CD4-positive, alpha-beta T cell (primary cell): ENCODE measurements around the gene RNF222. TPM values are rescaled to one million over a fixed set of nuclear protein-coding genes. Genes with fewer than 3 reads are reported as not detected.

ENCODE experiments used
- ATAC-seq: fragments of 200-7000 bp; cut with Tn5 transposase; one replicate; pipeline ENCODE4 v1.10.0; 2022; ENCODE audit warnings: mild to moderate bottlenecking; ENCODE audit not compliant: poor library complexity
- CTCF ChIA-PET: fragments of 350-600 bp; sonication (Branson Sonifier 250); formaldehyde crosslinking; loops from one replicate; lab custom pipeline; 2021; ENCODE audit warnings: antibody characterized with exemption, inconsistent platforms; lab: Charles Lee
- POLR2A ChIA-PET: fragments of 350-600 bp; sonication (Branson Sonifier 250); formaldehyde crosslinking; loops from one replicate; lab custom pipeline; 2021; ENCODE audit warnings: antibody characterized with exemption, inconsistent platforms; lab: Charles Lee
- DNase-seq, 14 experiments: peaks; one replicate each; pipeline ENCODE4 v3.0.0-alpha.2; 2013 to 2020; ENCODE audit warnings: mixed read lengths in 2 of 14
- H3K27ac ChIP-seq, 2 donors: one replicate each; pipeline versions ENCODE4 v1.5.1 to v1.7.0; 2013; ENCODE audit warnings: low read length in 2 of 2, low read depth in 1 of 2, mild to moderate bottlenecking in 1 of 2
- H3K27me3 ChIP-seq, 2 experiments: 1 replicate in 1 of 2; 2 replicates in 1 of 2; pipeline versions ENCODE4 v1.6.1 to v1.7.0; 2013; ENCODE audit warnings: low read length in 2 of 2, control low read depth in 1 of 2, mild to moderate bottlenecking in 1 of 2, moderate library complexity in 1 of 2; ENCODE audit not compliant: insufficient read depth in 2 of 2, control insufficient read depth in 1 of 2
- H3K36me3 ChIP-seq: one replicate; pipeline ENCODE4 v1.6.1; 2013; ENCODE audit warnings: low read length, control low read depth; ENCODE audit not compliant: insufficient read depth
- H3K4me1 ChIP-seq: one replicate; pipeline ENCODE4 v1.6.1; 2013; ENCODE audit warnings: low read length, control low read depth; ENCODE audit not compliant: insufficient read depth
- H3K4me3 ChIP-seq: one replicate; pipeline ENCODE4 v1.5.1; 2013; ENCODE audit warnings: mild to moderate bottlenecking, low read length, moderate library complexity
- H3K9me3 ChIP-seq, 2 experiments: 1 replicate in 1 of 2; 2 replicates in 1 of 2; pipeline versions ENCODE4 v1.6.1 to v1.7.0; 2013; ENCODE audit warnings: low read length in 2 of 2, mild to moderate bottlenecking in 2 of 2, control low read depth in 1 of 2, moderate library complexity in 1 of 2; ENCODE audit not compliant: control insufficient read depth in 1 of 2, insufficient read depth in 1 of 2
- H3K27ac Mint-ChIP-seq: one replicate; pipeline ENCODE4 v1.8.0; 2020; ENCODE audit warnings: mixed read lengths
- H3K27me3 Mint-ChIP-seq: one replicate; pipeline ENCODE4 v1.8.0; 2021; ENCODE audit warnings: mixed read lengths
- H3K36me3 Mint-ChIP-seq: one replicate; pipeline ENCODE4 v1.8.0; 2021; ENCODE audit warnings: low read depth, mixed read lengths
- H3K4me1 Mint-ChIP-seq: one replicate; pipeline ENCODE4 v1.8.0; 2021; ENCODE audit warnings: low read depth, mixed read lengths
- H3K4me3 Mint-ChIP-seq: one replicate; pipeline ENCODE4 v1.8.0; 2020; ENCODE audit warnings: mild to moderate bottlenecking, mixed read lengths
- H3K9me3 Mint-ChIP-seq: one replicate; pipeline ENCODE4 v1.8.0; 2020; ENCODE audit warnings: mixed read lengths
- intact Hi-C, 2 experiments: fragments of 100-400 bp; cut with DNase I in 1 of 2; cut with micrococcal nuclease in 1 of 2; formaldehyde crosslinking; loops; one replicate each; pipeline versions ENCODE4 v1.15.1 to v1.9.0; 2023 to 2025; cut with DNase I, micrococcal nuclease
- total RNA-seq, 174 experiments: library from RNA in 2 of 174; stranded (reverse) in 2 of 174; gene quantifications; one replicate each; pipeline ENCODE4 v1.2.3 and lab custom pipeline; 2021 to 2026
- TF ChIP-seq, protein P1 (sequence below): fragments of 200-600 bp; IDR thresholded peaks from one replicate; pipeline ENCODE4 v1.8.0; 2022; ENCODE audit warnings: antibody characterized with exemption, mild to moderate bottlenecking

Gene RNF222
- total RNA-seq, 2 experiments from 2014 or later: 1.2 TPM

- Histone ChIP-seq H3K9me3 (no peaks in the 10 kb centered on the region), H3K27ac (no peak overlapping the region), H3K27me3 (no peaks in the 10 kb centered on the region), H3K4me1 (no peaks in the 10 kb centered on the region), H3K4me3 (no peak overlapping the region), H3K36me3 (no peaks in the 10 kb centered on the region)
- ATAC-seq: no peak
- peaks cover 19% of the 10 kb centered on the region for H3K4me1 Mint-ChIP-seq
- H3K27me3 Mint-ChIP-seq: no peaks in the 10 kb centered on the region
- TF ChIP-seq, protein P1, sequence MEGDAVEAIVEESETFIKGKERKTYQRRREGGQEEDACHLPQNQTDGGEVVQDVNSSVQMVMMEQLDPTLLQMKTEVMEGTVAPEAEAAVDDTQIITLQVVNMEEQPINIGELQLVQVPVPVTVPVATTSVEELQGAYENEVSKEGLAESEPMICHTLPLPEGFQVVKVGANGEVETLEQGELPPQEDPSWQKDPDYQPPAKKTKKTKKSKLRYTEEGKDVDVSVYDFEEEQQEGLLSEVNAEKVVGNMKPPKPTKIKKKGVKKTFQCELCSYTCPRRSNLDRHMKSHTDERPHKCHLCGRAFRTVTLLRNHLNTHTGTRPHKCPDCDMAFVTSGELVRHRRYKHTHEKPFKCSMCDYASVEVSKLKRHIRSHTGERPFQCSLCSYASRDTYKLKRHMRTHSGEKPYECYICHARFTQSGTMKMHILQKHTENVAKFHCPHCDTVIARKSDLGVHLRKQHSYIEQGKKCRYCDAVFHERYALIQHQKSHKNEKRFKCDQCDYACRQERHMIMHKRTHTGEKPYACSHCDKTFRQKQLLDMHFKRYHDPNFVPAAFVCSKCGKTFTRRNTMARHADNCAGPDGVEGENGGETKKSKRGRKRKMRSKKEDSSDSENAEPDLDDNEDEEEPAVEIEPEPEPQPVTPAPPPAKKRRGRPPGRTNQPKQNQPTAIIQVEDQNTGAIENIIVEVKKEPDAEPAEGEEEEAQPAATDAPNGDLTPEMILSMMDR: no peak
- no peaks in the 10 kb centered on the region for H3K9me3 Mint-ChIP-seq
- no peak for DNase-seq
- H3K27ac Mint-ChIP-seq: no peak overlapping the region
- H3K4me3 Mint-ChIP-seq: no peak overlapping the region
- ChIA-PET CTCF (no interaction called here), POLR2A (no interaction called here)
- intact Hi-C loops: no loop called here
- no peaks in the 10 kb centered on the region for H3K36me3 Mint-ChIP-seq
Measured at GRCh38 chr17:8362651-8363332, 34.8 kb downstream of the RNF222 start.

GRCh38 chr17:8360751-8361150, 36.9 kb downstream of the RNF222 start:
- peaks cover 19% of the 10 kb centered on the region for H3K4me1 Mint-ChIP-seq
- no peak overlapping the region for H3K4me3 Mint-ChIP-seq
- ChIA-PET POLR2A (interaction anchor here (0.8 kb wide), 1 partner anchor 287 kb away, joined by 3 read pairs; no protein-coding TSS in a partner anchor), CTCF (no interaction called here)
- no peaks in the 10 kb centered on the region for H3K36me3 ChIP-seq
- H3K9me3 Mint-ChIP-seq: no peaks in the 10 kb centered on the region
- H3K4me3 ChIP-seq: no peak overlapping the region
- no peaks in the 10 kb centered on the region for H3K4me1 ChIP-seq
- ATAC-seq: no peak
- H3K27me3 Mint-ChIP-seq: no peaks in the 10 kb centered on the region
- no peak overlapping the region for H3K27ac Mint-ChIP-seq
- H3K27me3 ChIP-seq: no peaks in the 10 kb centered on the region
- H3K36me3 Mint-ChIP-seq: no peaks in the 10 kb centered on the region
- no peak overlapping the region for H3K27ac ChIP-seq
- TF ChIP-seq, protein P1: no peak
- intact Hi-C loops: no loop called here
- no peaks in the 10 kb centered on the region for H3K9me3 ChIP-seq
- DNase-seq: no peak

GRCh38 chr17:8360260-8360659, 37.4 kb downstream of the RNF222 start:
- ATAC-seq (no peak), DNase-seq (no peak)
- POLR2A ChIA-PET: interaction anchor here (0.8 kb wide), 1 partner anchor 287 kb away, joined by 3 read pairs; no protein-coding TSS in a partner anchor
- Histone ChIP-seq H3K27me3 (no peaks in the 10 kb centered on the region), H3K36me3 (no peaks in the 10 kb centered on the region), H3K27ac (no peak overlapping the region), H3K4me1 (no peaks in the 10 kb centered on the region), H3K9me3 (no peaks in the 10 kb centered on the region), H3K4me3 (no peak overlapping the region)
- intact Hi-C loops: no loop called here
- CTCF ChIA-PET: no interaction called here
- Mint-ChIP-seq H3K36me3 (no peaks in the 10 kb centered on the region), H3K27ac (no peak overlapping the region), H3K4me1 (peaks cover 19% of the 10 kb centered on the region), H3K27me3 (no peaks in the 10 kb centered on the region), H3K9me3 (no peaks in the 10 kb centered on the region), H3K4me3 (no peak overlapping the region)
- TF ChIP-seq, protein P1: no peak
